WTC11 (cell line): ENCODE results near the gene WDSUB1. TPM values are rescaled to one million over a fixed set of nuclear protein-coding genes. Genes with fewer than 3 reads are reported as not detected.

Source experiments
- ATAC-seq: fragments of 200-7000 bp; cut with Tn5 transposase; 2 replicates; pipeline ENCODE4 v1.10.0; 2021; ENCODE audit warnings: mild to moderate bottlenecking, moderate library complexity
- CTCF ChIA-PET: fragments of 300-600 bp; sonication (Branson Sonifier 250); formaldehyde crosslinking; loops from one replicate; lab custom pipeline; 2021; ENCODE audit warnings: antibody characterized with exemption; lab: Charles Lee
- POLR2A ChIA-PET: fragments of 350-600 bp; sonication (Branson Sonifier 250); formaldehyde crosslinking; loops from one replicate; lab custom pipeline; 2021; ENCODE audit warnings: antibody characterized with exemption; lab: Charles Lee
- DNase-seq: peaks from one replicate; pipeline ENCODE4 v3.0.0; 2021; ENCODE audit warnings: low spot score
- H3K27ac Mint-ChIP-seq: 2 replicates; pipeline ENCODE4 v1.8.0; 2021; ENCODE audit warnings: mixed read lengths
- H3K27me3 Mint-ChIP-seq: 2 replicates; pipeline ENCODE4 v1.8.0; 2021; ENCODE audit warnings: low read depth, mild to moderate bottlenecking, moderate library complexity, mixed read lengths
- H3K36me3 Mint-ChIP-seq: 2 replicates; pipeline ENCODE4 v1.8.0; 2021; ENCODE audit warnings: mixed read lengths
- H3K4me1 Mint-ChIP-seq: 2 replicates; pipeline ENCODE4 v1.8.0; 2022; ENCODE audit warnings: mixed read lengths
- H3K4me3 Mint-ChIP-seq: 2 replicates; pipeline ENCODE4 v1.8.0; 2021; ENCODE audit warnings: mild to moderate bottlenecking, moderate library complexity, mixed read lengths
- H3K9me3 Mint-ChIP-seq: 2 replicates; pipeline ENCODE4 v1.8.0; 2021; ENCODE audit warnings: mixed read lengths
- ATF1 ChIP-seq: sonication (generic); formaldehyde crosslinking; IDR thresholded peaks from 2 replicates; pipeline ENCODE4 v1.8.1; 2023; ENCODE audit warnings: mild to moderate bottlenecking, moderate library complexity, missing genetic modification reagents
- CBFB ChIP-seq: sonication (generic); formaldehyde crosslinking; IDR thresholded peaks from 2 replicates; pipeline ENCODE4 v1.8.1; 2022; ENCODE audit warnings: mild to moderate bottlenecking, low read depth, missing genetic modification reagents
- CREM ChIP-seq: sonication (generic); formaldehyde crosslinking; IDR thresholded peaks from 2 replicates; pipeline ENCODE4 v1.8.1; 2022; ENCODE audit warnings: mild to moderate bottlenecking, missing genetic modification reagents, moderate library complexity
- GABPB1 ChIP-seq: sonication (generic); formaldehyde crosslinking; IDR thresholded peaks from 2 replicates; pipeline ENCODE4 v1.8.1; 2023; ENCODE audit warnings: mild to moderate bottlenecking, missing genetic modification reagents
- GRHL2 ChIP-seq: fragments of 250-450 bp; sonication (Bioruptor Pico); IDR thresholded peaks from 2 replicates; pipeline ENCODE4 v1.8.0; 2022; ENCODE audit warnings: mild to moderate bottlenecking, moderate library complexity; ENCODE audit not compliant: insufficient replicate concordance, severe bottlenecking
- JUN ChIP-seq: sonication (generic); formaldehyde crosslinking; IDR thresholded peaks from 2 replicates; pipeline ENCODE4 v1.8.0; 2023; ENCODE audit warnings: mild to moderate bottlenecking, missing genetic modification reagents
- NFYB ChIP-seq: sonication (generic); formaldehyde crosslinking; conservative IDR thresholded peaks from 2 replicates; pipeline ENCODE4 v1.8.0; 2022; ENCODE audit warnings: low read depth, missing genetic modification reagents
- SMAD3 ChIP-seq: sonication (generic); formaldehyde crosslinking; IDR thresholded peaks from 2 replicates; pipeline ENCODE4 v1.8.0; 2022; ENCODE audit warnings: missing genetic modification reagents, mild to moderate bottlenecking, borderline replicate concordance
- SP1 ChIP-seq: sonication (generic); formaldehyde crosslinking; conservative IDR thresholded peaks from 2 replicates; pipeline ENCODE4 v1.8.1; 2022; ENCODE audit warnings: missing genetic modification reagents
- ZNF121 ChIP-seq: sonication (generic); formaldehyde crosslinking; IDR thresholded peaks from 2 replicates; pipeline ENCODE4 v1.8.0; 2023; ENCODE audit warnings: missing genetic modification reagents
- ZNF423 ChIP-seq: fragments of 250-450 bp; sonication (Bioruptor Pico); IDR thresholded peaks from 2 replicates; pipeline ENCODE4 v2.1.2; 2022; ENCODE audit warnings: mild to moderate bottlenecking, moderate library complexity
- total RNA-seq: library from RNA; stranded (reverse); gene quantifications from 3 replicates; pipeline ENCODE4 v1.2.3, GENCODE V29; 2021
- TF ChIP-seq, protein P1 (sequence below): sonication (generic); formaldehyde crosslinking; IDR thresholded peaks from 2 replicates; pipeline ENCODE4 v1.8.1; 2023; ENCODE audit warnings: mild to moderate bottlenecking, missing genetic modification reagents, moderate library complexity
- TF ChIP-seq, protein P2 (sequence below): sonication (generic); formaldehyde crosslinking; IDR thresholded peaks from 2 replicates; pipeline ENCODE4 v1.8.1; 2022; ENCODE audit warnings: mild to moderate bottlenecking, missing genetic modification reagents, moderate library complexity, borderline replicate concordance
- TF ChIP-seq, protein P3 (sequence below): fragments of 250-450 bp; sonication (Bioruptor Pico); IDR thresholded peaks from 2 replicates; pipeline ENCODE4 v1.8.0; 2021; ENCODE audit warnings: mild to moderate bottlenecking
- TF ChIP-seq, protein P4 (sequence below): sonication (generic); formaldehyde crosslinking; conservative IDR thresholded peaks from 2 replicates; pipeline ENCODE4 v1.8.1; 2022; ENCODE audit warnings: mild to moderate bottlenecking, missing genetic modification reagents
- TF ChIP-seq, protein P5 (sequence below): sonication (generic); formaldehyde crosslinking; IDR thresholded peaks from 2 replicates; pipeline ENCODE4 v1.8.0; 2023; ENCODE audit warnings: missing genetic modification reagents
- TF ChIP-seq, protein P6 (sequence below): sonication (generic); formaldehyde crosslinking; IDR thresholded peaks from 2 replicates; pipeline ENCODE4 v1.8.1; 2023; ENCODE audit warnings: mild to moderate bottlenecking, missing genetic modification reagents
- TF ChIP-seq, protein P7 (sequence below): sonication (generic); formaldehyde crosslinking; IDR thresholded peaks from 2 replicates; pipeline ENCODE4 v1.8.0; 2022; ENCODE audit warnings: mild to moderate bottlenecking, missing genetic modification reagents

WDSUB1 gene
- total RNA-seq, 1 experiment from 2014 or later, result 5.8 TPM

DNA sequence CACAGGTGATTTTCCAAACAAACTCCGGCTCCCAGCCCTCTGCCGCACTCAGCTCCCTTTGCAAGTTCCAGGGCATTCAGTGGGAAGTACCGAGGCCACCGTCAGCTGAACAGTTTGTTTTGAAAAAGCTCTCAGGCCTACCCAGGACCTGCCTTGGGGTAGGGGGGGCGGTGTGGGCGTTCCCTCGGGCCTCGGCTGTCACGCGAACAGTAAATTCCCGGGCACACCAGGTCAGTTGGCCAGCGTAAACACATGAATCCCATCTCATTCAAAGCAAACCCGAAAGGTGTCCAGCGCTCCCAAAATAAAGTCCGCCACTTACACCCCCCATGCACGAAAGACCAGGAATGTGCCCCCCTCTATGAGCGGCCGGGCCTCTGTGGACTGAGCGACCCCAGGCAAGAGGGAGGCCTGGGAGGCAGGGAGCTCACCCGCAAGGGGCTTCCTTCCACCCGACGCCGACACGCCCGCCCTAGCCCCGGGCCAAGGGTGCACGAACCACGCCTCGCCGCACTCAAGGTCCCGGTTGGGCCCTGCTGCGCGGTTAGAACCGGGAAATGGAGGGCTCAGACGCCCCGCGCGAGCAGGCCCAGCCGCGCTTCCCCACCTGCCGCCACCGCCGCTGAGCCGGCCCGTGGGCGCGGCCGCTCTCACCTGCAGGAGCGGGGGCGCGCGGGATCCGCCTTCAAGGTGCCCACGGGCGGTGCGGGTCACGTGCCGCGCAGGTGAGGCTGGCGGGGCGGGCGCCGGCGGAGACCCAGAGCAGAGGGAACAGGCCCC is at the start of gene WDSUB1 (continued):
- TF ChIP-seq SP1 (CRISPR knock-in tag), result peak; percentile 81

DNA sequence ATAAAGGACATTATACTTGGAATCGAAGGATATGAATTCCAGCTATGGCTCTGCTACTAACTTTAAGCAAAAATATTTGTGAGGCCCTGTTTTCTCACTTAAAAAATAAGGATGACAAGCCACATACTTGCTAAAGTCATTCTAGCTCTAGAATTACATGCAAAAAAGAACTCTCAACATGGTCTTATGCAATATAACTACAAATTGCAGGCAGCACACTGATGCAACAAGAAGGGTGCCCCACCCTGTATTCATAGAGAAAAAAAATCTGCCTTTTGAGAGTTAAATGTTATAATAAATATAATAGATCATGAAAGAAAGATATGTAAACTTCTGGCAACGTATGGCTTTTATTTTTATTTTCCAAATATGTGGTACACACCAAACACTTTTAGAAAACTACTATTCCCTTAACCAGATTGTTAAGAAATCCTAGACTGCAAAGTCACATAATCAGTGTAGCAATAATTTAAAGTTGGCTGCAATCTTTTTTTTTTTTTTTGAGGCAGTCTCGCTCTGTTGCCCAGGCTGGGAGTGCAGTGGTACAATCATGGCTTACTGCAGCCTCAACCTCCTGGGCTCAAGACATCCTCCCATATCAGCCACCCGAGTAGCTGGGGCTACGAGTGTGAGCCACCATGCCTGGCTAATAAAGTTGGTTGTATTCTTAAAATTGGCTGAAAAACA is 40.2 kb upstream of the WDSUB1 start:
- DNase-seq (no peak), ATAC-seq (no peak)
- no peaks in the 10 kb centered on the region for H3K4me1 Mint-ChIP-seq
- CTCF ChIA-PET, result no interaction called here
- no peaks in the 10 kb centered on the region for H3K27me3 Mint-ChIP-seq
- H3K4me3 Mint-ChIP-seq, result no peak overlapping the region
- peaks cover 12% of the 10 kb centered on the region; the same call in 1 of the 2 replicates for H3K36me3 Mint-ChIP-seq
- TF ChIP-seq, protein P1, sequence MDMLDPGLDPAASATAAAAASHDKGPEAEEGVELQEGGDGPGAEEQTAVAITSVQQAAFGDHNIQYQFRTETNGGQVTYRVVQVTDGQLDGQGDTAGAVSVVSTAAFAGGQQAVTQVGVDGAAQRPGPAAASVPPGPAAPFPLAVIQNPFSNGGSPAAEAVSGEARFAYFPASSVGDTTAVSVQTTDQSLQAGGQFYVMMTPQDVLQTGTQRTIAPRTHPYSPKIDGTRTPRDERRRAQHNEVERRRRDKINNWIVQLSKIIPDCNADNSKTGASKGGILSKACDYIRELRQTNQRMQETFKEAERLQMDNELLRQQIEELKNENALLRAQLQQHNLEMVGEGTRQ (CRISPR knock-in tag), result no peak
- TF ChIP-seq ZNF423 (no peak), GABPB1 (CRISPR knock-in tag) (peak; percentile 91), NFYB (CRISPR knock-in tag) (no peak), ZNF121 (CRISPR knock-in tag) (no peak), ATF1 (no peak)
- TF ChIP-seq, protein P2, sequence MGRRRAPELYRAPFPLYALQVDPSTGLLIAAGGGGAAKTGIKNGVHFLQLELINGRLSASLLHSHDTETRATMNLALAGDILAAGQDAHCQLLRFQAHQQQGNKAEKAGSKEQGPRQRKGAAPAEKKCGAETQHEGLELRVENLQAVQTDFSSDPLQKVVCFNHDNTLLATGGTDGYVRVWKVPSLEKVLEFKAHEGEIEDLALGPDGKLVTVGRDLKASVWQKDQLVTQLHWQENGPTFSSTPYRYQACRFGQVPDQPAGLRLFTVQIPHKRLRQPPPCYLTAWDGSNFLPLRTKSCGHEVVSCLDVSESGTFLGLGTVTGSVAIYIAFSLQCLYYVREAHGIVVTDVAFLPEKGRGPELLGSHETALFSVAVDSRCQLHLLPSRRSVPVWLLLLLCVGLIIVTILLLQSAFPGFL (CRISPR knock-in tag), result no peak
- no peak overlapping the region for H3K27ac Mint-ChIP-seq
- H3K9me3 Mint-ChIP-seq, result no peaks in the 10 kb centered on the region
- POLR2A ChIA-PET, result no interaction called here

DNA sequence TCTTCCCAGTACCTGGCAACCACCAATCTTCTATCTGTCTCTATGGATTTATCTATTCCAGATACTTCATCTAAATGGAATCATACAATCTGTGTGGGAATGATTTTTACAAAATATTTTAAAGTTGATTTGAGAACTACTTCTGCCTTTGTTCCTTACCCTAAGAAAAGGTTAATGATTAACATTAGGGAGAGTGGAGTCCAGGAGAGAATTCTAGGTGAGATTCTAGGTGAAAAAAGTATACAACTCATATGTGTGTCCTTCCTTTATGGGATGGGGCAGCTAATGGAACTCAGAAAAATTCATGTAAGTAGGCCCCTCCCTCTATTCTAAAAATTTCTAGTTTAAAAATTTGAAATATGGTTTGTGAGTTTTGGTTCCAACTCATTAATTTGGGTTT is 35.9 kb upstream of the WDSUB1 start:
- ATAC-seq (no peak), DNase-seq (no peak)
- Mint-ChIP-seq H3K4me3 (no peak overlapping the region), H3K27ac (no peak overlapping the region; the same call in 1 of the 2 replicates), H3K4me1 (no peaks in the 10 kb centered on the region), H3K9me3 (no peaks in the 10 kb centered on the region), H3K27me3 (no peaks in the 10 kb centered on the region), H3K36me3 (peaks cover 5% of the 10 kb centered on the region; the same call in 1 of the 2 replicates)
- POLR2A ChIA-PET, result no interaction called here
- CTCF ChIA-PET, result no interaction called here
- TF ChIP-seq, protein P3, sequence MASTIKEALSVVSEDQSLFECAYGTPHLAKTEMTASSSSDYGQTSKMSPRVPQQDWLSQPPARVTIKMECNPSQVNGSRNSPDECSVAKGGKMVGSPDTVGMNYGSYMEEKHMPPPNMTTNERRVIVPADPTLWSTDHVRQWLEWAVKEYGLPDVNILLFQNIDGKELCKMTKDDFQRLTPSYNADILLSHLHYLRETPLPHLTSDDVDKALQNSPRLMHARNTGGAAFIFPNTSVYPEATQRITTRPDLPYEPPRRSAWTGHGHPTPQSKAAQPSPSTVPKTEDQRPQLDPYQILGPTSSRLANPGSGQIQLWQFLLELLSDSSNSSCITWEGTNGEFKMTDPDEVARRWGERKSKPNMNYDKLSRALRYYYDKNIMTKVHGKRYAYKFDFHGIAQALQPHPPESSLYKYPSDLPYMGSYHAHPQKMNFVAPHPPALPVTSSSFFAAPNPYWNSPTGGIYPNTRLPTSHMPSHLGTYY (CRISPR knock-in tag), result no peak
- TF ChIP-seq, protein P4, sequence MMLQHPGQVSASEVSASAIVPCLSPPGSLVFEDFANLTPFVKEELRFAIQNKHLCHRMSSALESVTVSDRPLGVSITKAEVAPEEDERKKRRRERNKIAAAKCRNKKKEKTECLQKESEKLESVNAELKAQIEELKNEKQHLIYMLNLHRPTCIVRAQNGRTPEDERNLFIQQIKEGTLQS, result no peak
- no peak for TF ChIP-seq CBFB
- TF ChIP-seq CREM (CRISPR knock-in tag), result no peak
- TF ChIP-seq, protein P5, sequence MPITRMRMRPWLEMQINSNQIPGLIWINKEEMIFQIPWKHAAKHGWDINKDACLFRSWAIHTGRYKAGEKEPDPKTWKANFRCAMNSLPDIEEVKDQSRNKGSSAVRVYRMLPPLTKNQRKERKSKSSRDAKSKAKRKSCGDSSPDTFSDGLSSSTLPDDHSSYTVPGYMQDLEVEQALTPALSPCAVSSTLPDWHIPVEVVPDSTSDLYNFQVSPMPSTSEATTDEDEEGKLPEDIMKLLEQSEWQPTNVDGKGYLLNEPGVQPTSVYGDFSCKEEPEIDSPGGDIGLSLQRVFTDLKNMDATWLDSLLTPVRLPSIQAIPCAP, result no peak
- TF ChIP-seq, protein P6, sequence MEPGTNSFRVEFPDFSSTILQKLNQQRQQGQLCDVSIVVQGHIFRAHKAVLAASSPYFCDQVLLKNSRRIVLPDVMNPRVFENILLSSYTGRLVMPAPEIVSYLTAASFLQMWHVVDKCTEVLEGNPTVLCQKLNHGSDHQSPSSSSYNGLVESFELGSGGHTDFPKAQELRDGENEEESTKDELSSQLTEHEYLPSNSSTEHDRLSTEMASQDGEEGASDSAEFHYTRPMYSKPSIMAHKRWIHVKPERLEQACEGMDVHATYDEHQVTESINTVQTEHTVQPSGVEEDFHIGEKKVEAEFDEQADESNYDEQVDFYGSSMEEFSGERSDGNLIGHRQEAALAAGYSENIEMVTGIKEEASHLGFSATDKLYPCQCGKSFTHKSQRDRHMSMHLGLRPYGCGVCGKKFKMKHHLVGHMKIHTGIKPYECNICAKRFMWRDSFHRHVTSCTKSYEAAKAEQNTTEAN (CRISPR knock-in tag), result no peak
- TF ChIP-seq GRHL2, result no peak
- TF ChIP-seq SMAD3 (CRISPR knock-in tag), result no peak
- no peak for TF ChIP-seq JUN (CRISPR knock-in tag)
- no peak for TF ChIP-seq GABPB1 (CRISPR knock-in tag)
- TF ChIP-seq, protein P7, sequence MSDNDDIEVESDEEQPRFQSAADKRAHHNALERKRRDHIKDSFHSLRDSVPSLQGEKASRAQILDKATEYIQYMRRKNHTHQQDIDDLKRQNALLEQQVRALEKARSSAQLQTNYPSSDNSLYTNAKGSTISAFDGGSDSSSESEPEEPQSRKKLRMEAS (CRISPR knock-in tag), result no peak
- TF ChIP-seq, all 79 proteins: peak for 0
